ENCODE results near the gene FAM47B.

The FAM47B gene

DNA sequence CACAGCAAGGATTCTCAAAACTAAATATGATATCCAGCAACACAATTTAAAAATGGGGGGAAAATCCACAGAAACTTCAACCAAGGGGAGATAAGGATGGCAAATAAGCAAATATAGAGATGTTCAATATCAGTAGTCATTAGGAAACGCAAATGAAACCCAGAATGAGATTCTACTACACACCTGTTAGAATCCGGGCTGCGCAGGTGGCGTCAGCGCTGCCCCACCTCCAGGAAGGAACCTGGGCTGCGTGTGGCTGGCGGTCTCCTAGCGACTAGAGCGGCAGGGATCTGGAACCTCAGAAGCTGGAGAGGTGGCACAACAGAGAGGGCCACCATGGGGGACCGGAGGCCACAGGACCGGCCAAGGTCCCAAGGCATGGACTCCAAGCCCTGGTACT, at the start of gene FAM47B:
TSS of gene FAM47B (plus strand) at position 301 of the 400 bp plus-strand sequence. CDS start at position 337, 36 bp downstream.
- no peak for DNase-seq

DNA sequence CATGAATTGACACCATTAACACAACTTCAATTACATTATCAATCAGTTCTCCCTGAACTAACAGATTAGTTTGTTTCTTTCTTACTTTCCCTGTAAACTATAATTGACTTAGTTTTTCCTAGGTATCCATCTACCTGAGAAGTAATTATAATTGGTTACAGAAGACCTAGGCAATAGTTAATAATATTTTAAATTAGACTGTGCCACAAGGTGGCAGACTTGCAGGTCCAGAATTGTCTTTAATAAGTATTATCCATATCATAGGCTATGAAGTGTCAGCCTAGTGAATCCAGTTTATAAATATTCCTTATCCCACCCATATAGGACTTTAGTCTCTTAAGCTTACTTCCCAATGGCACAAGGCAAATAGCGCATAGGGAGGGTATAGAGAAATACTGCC, 48.9 kb upstream of the FAM47B start:
- no peak for DNase-seq

GRCh38 chrX:34900691-34901090, 41.9 kb upstream of the FAM47B start:
- no peak for DNase-seq

GRCh38 chrX:34901761-34902160, 40.8 kb upstream of the FAM47B start:
- DNase-seq, result no peak

- DNase-seq, result no peak
Measured at GRCh38 chrX:34903316-34903715, 39.3 kb upstream of the FAM47B start.

GRCh38 chrX:34909151-34909550, 33.4 kb upstream of the FAM47B start:
- DNase-seq, result no peak

DNA sequence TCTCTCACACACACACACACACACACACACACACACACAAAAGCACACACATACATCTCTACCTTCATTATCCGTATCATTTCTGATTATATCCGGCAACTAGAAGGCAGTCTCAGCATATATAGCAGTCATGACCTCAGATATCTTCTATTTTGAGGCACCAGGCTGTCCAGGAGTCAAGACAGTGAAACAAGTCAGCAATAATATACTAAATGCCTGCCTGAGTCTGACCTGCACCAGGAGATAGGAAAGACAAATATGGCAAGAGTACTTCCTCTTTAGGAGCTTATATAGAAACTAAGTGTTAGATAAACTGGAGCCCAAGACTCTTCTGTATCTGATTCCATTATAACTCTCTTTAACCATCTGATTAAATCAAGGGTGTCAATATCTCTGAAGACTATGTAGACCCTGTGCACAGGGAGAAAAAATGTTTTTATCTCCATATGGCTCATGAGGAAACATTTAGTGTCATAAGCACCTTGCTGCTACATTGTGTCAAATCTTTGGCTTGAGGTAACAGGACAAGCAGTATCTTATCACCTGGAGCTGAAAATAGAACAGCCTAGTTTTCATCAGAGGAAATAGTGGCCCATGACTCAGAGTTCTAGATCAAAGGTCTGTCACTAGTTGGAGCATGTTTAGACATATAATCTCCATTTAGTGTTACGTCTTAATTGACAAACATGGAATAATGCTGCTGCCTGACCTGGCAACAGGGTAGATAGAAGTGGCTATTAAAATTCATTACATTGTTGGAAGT, 27.0 kb upstream of the FAM47B start:
- DNase-seq, result no peak

- DNase-seq, result no peak
Measured at GRCh38 chrX:34917146-34917545, 25.4 kb upstream of the FAM47B start.

DNA sequence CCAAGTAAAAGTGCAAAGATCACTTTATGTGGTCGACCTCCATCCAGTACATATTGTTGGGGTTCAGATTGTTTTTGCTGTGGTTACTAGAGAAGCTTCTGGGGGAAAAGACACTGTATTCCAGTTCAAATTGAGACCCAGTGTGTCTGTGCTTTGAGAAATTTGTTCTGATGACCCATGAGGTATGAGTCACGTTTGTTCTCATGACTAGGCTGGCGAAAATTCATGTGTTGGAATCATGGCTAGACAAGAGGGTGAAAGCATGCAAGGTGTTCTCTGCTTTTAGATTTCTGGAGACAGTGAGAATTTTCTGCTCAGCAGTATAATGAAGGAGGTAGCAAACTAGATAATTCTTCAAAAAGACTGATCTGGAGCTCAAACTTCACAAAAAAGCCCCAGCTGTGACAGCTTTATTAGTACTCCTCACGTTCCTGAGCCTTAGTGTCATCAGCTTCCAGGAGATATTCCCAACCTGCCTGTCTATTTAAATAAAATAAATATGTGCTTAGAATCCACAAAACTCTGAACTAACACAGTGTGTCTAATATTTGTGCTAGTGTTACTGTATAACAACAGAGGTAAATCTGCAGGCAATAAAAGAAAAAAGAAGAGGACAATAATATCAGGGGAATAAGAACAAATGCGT, 24.4 kb upstream of the FAM47B start:
- no peak for DNase-seq

- no peak for DNase-seq
Measured at GRCh38 chrX:34918856-34919255, 23.7 kb upstream of the FAM47B start.

GRCh38 chrX:34927866-34928265, 14.7 kb upstream of the FAM47B start:
- DNase-seq, result no peak

DNA sequence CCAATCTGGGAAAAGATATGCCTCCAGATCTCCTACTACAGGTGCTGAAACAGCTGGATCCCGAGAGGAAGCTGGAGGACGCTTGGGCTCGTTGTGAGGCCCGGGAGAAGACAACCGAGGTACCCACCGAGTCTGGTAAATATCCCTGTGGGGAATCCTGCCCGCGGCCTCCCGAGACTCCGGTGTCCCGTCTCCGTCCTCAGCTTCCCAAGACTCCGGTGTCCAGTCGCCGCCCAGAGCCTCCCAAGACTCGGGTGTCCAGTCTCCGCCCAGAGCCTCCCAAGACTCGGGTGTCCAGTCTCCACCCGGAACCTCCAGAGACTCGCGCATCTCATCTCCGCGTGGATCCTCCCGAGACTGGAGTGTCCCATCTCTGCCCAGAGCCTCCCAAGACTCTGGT, 639 bp downstream of the FAM47B start:
- no peak for DNase-seq

GRCh38 chrX:34956916-34957315, 14.3 kb downstream of the FAM47B start:
- DNase-seq, result no peak

DNA sequence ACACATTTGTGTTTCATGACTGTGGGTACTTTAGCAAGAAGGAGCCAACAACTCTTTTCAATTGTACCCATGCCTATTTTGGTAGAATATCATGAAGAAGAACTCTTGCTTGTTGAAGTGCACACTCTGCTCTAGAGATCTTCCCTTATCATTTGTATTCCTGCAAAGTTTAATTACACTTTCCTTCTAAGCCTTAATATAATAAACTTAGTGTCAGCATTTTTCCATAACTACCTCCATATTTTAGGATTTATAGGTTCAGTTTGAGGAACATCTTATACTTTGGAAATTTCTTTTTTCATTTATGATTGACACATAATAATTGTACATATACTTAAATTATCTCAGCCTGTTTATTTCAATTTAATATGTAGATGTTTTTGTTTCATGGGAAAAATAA, 19.1 kb downstream of the FAM47B start:
- DNase-seq, result no peak

GRCh38 chrX:34972206-34972605, 29.6 kb downstream of the FAM47B start:
- DNase-seq, result no peak

- no peak for DNase-seq
Measured at GRCh38 chrX:34978171-34978570, 35.6 kb downstream of the FAM47B start.

GRCh38 chrX:34987646-34988045, 45.0 kb downstream of the FAM47B start:
- DNase-seq, result no peak

All from activated CD4-positive, alpha-beta T cell treated with anti-CD3 and anti-CD28 coated beads, Interleukin-2, amount 50 U/mL, for 4 hours (primary cell).